A549 treated with CpdA at 1 μM for 4 hours (cell line): ENCODE measurements around the gene FTO. TPM values are rescaled to one million over a fixed set of nuclear protein-coding genes. Genes with fewer than 3 reads are reported as not detected.

Experiments
- total RNA-seq: library from RNA; stranded (reverse); fragments of 200-300 nt; extraction: Qiagen RNA extraction; gene quantifications from 5 replicates; pipeline ENCODE4 v1.2.3, GENCODE V29; 2022; ENCODE audit warnings: low read depth

FTO gene
- total RNA-seq: 24.7 to 42.0 TPM (median 30.8 TPM) in 5 replicates

DNA sequence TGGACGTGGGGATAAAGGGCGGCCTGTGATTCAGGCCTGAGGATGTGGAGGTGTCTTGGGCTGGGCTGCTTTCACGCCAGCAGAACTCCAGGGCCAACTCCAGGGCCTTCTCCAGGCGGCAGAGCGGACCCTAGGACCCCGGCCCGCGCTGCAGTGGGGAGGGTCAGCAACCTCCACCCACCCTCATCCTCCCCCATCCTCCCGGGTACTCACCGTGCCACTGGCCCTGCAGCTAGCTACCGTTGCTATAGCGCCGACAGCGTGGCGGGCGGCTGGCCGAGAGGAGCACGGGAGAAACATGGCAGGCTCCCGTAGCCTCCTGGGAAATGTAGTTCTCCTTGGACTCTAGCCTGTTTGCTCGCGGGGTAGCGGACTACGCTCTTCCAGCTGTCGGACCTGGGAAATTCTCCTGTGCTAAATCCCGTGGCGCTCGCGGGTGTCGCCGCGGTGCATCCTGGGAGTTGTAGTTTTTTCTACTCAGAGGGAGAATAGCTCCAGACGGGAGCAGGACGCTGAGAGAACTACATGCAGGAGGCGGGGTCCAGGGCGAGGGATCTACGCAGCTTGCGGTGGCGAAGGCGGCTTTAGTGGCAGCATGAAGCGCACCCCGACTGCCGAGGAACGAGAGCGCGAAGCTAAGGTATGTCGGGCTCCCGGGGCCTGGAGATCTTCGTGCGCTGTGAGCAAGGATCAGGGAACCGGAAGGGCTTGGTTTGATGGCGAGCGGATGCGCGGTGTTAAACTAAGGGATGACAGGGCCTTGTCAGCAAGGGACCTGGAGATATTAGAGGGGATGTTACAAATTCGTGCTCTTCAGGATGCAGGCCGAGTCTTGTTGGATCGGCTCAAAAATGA is at the start of gene FTO, which contains the start of gene RPGRIP1L:
TSS of gene FTO (plus strand) at position 567 of the 855 bp plus-strand sequence.
TSS of gene RPGRIP1L (minus strand) at position 270 of the 855 bp plus-strand sequence. CDS start 3,136 bp downstream, outside the sequence.

Other genes with a start within 250 kb of the FTO start
- 18.9 to 26.5 TPM (median 22.7 TPM) in 5 replicates for gene AKTIP, start 200.9 kb upstream of the FTO start, total RNA-seq
- 9.9 to 11.6 TPM (median 11.1 TPM) in 5 replicates for gene RPGRIP1L, start 297 bp upstream of the FTO start, total RNA-seq